GM18505 (cell line): Measurements from ENCODE around the gene C10orf71.

Experiments
- ATAC-seq: cut with Tn5 transposase; IDR thresholded peaks from one replicate; pipeline ENCODE4 v1.9.1; 2021; ENCODE audit not compliant: unreplicated experiment
- POLR2A ChIP-seq: IDR thresholded peaks from 4 replicates; pipeline ENCODE4 v1.6.1; 2011; ENCODE audit warnings: borderline replicate concordance; ENCODE audit not compliant: insufficient read depth, insufficient read length; ENCODE audit errors: extremely low read depth

Gene C10orf71

GRCh38 chr10:49373361-49373760 is 74.4 kb downstream of the C10orf71 start:
- no peak for TF ChIP-seq POLR2A
- ATAC-seq: no peak

- no peak for TF ChIP-seq POLR2A
- ATAC-seq: no peak
Measured at GRCh38 chr10:49374740-49375139, 75.8 kb downstream of the C10orf71 start.

- ATAC-seq: no peak
- TF ChIP-seq POLR2A: no peak
Measured at GRCh38 chr10:49375611-49376010, 76.6 kb downstream of the C10orf71 start.
